Gastrocnemius medialis (tissue), 4 donors: Measurements from ENCODE around the gene NEK1.

Experiments
- CTCF ChIP-seq, 5 experiments: fragments of 450-650 bp in 3 of 5; fragments of 200-600 bp in 2 of 5; sonication (generic) in 2 of 5; IDR thresholded peaks in 4 of 5; conservative IDR thresholded peaks in 1 of 5; 1 replicate in 4 of 5; 2 replicates in 1 of 5; pipeline ENCODE4 v1.5.1; 2016 to 2019; ENCODE audit warnings: antibody characterized with exemption in 5 of 5, mild to moderate bottlenecking in 3 of 5, moderate library complexity in 3 of 5
- POLR2A ChIP-seq, 2 donors: fragments of 450-650 bp; IDR thresholded peaks; one replicate each; pipeline ENCODE4 v1.6.1; 2017; ENCODE audit warnings: antibody characterized with exemption in 2 of 2, mild to moderate bottlenecking in 2 of 2, moderate library complexity in 2 of 2

GRCh38 chr4:169594560-169595195, 17.7 kb downstream of the NEK1 start:
- TF ChIP-seq CTCF (IDR thresholded peaks at IDR 0.05 in 4 of 5, conservative IDR thresholded peaks at IDR 0.05 in 1 of 5), result no peak
- no peak for TF ChIP-seq POLR2A (IDR thresholded peaks at IDR 0.05)
